SK-N-MC (cell line): ENCODE results near the gene WDR77.

Experiments
- DNase-seq: peaks from one replicate; pipeline ENCODE4 v3.0.0-alpha.2; 2011; ENCODE audit warnings: low read depth, low spot score
- H3K27ac ChIP-seq: fragments of 200-600 bp; sonication (generic); 2 replicates; pipeline ENCODE4 v1.5.1; 2016; ENCODE audit warnings: mixed run types
- H3K36me3 ChIP-seq: fragments of 200-600 bp; sonication (generic); 2 replicates; pipeline ENCODE4 v1.6.1; 2017; ENCODE audit warnings: antibody characterized with exemption, low read length, mixed read lengths; ENCODE audit not compliant: insufficient read depth
- H3K4me3 ChIP-seq: fragments of 200-600 bp; sonication (generic); 2 replicates; pipeline ENCODE4 v1.5.1; 2016
- H3K9ac ChIP-seq: fragments of 200-600 bp; sonication (generic); 2 replicates; pipeline ENCODE4 v1.8.0; 2017; ENCODE audit warnings: mixed run types, mixed read lengths; ENCODE audit not compliant: insufficient read length
- H3K9me3 ChIP-seq: fragments of 200-600 bp; sonication (generic); 2 replicates; pipeline ENCODE4 v1.6.1; 2017; ENCODE audit warnings: low read depth, mild to moderate bottlenecking, antibody characterized with exemption, low read length, moderate library complexity, mixed read lengths
- EZH2 ChIP-seq: fragments of 200-600 bp; sonication (generic); IDR thresholded peaks from one replicate; pipeline ENCODE4 v1.6.1; 2017; ENCODE audit warnings: antibody characterized with exemption
- FOXP2 ChIP-seq: optimal IDR thresholded peaks from 2 replicates; pipeline ENCODE3; 2011; ENCODE audit warnings: mild to moderate bottlenecking, moderate library complexity; ENCODE audit not compliant: insufficient read depth; ENCODE audit errors: extremely low read length, control extremely low read depth
- POLR2AphosphoS5 ChIP-seq: IDR thresholded peaks from 2 replicates; pipeline ENCODE4 v1.6.1; 2012; ENCODE audit warnings: mild to moderate bottlenecking, low read depth, low read length, borderline replicate concordance

Gene WDR77

GRCh38 chr1:111474106-111474505 is 25.1 kb upstream of the WDR77 start:
- TF ChIP-seq EZH2, result no peak
- no peak for TF ChIP-seq FOXP2
- TF ChIP-seq POLR2AphosphoS5, result no peak
- Histone ChIP-seq H3K9me3 (no peaks in the 10 kb centered on the region), H3K4me3 (no peak overlapping the region), H3K27ac (no peak overlapping the region), H3K9ac (no peak overlapping the region), H3K36me3 (peaks cover 8% of the 10 kb centered on the region; the same call in 1 of the 2 replicates)
- no peak for DNase-seq

GRCh38 chr1:111471538-111471937 is 22.5 kb upstream of the WDR77 start:
- Histone ChIP-seq H3K27ac (no peak overlapping the region), H3K9me3 (no peaks in the 10 kb centered on the region), H3K9ac (no peak overlapping the region), H3K36me3 (peaks cover 33% of the 10 kb centered on the region; the same call in 1 of the 2 replicates), H3K4me3 (no peak overlapping the region)
- DNase-seq, result no peak
- TF ChIP-seq POLR2AphosphoS5, result no peak
- no peak for TF ChIP-seq FOXP2
- no peak for TF ChIP-seq EZH2

GRCh38 chr1:111471012-111471411 is 22.0 kb upstream of the WDR77 start:
- no peak overlapping the region for H3K9ac ChIP-seq
- TF ChIP-seq EZH2 (no peak), POLR2AphosphoS5 (no peak), FOXP2 (no peak)
- H3K36me3 ChIP-seq, result peaks cover 34% of the 10 kb centered on the region; the same call in 1 of the 2 replicates
- DNase-seq, result no peak
- H3K4me3 ChIP-seq, result no peak overlapping the region
- no peak overlapping the region for H3K27ac ChIP-seq
- H3K9me3 ChIP-seq, result no peaks in the 10 kb centered on the region

DNA sequence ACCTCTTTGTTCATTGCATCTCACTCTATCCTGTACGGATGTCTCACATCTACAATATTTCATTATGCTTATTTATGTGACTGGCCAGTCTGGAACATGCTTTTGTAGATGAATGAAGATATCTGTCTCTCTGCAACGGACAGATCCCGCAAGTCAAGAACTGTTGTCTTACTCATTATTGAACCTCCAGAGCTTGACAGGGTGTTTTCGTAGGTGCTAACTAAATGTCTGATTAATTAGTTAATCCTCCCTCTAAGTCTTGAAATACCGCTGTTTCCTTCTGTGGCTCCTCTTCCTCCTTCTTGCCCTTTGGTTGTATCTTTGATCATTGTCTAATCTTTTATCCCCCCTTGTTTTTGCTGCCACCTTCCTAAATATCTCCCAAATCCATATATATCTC is 21.5 kb upstream of the WDR77 start:
- DNase-seq, result no peak
- Histone ChIP-seq H3K9me3 (no peaks in the 10 kb centered on the region), H3K4me3 (no peak overlapping the region), H3K36me3 (peaks cover 34% of the 10 kb centered on the region; the same call in 1 of the 2 replicates), H3K27ac (no peak overlapping the region), H3K9ac (no peak overlapping the region)
- TF ChIP-seq POLR2AphosphoS5, result no peak
- TF ChIP-seq FOXP2, result no peak
- no peak for TF ChIP-seq EZH2

DNA sequence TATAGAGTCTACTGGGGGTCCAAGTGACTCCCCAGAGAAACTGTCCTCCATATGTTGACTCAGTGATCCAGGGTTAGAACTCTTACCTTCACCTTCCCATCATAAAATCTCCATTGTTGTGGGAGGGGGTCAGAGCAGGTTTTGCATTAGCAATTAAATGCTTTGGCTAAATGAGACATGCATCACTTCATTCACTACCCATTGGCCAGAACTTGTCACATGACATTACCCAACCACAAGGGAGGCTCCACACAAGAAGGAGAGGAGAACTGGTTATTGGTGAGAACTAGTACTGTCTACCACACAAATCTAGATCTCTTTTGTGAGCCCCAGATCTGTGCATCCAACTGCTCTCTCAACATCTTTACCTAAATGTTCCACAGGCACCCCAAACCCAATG is 20.5 kb upstream of the WDR77 start:
- no peaks in the 10 kb centered on the region for H3K9me3 ChIP-seq
- no peak for TF ChIP-seq FOXP2
- no peak for TF ChIP-seq POLR2AphosphoS5
- no peak for TF ChIP-seq EZH2
- H3K27ac ChIP-seq, result no peak overlapping the region
- H3K36me3 ChIP-seq, result peaks cover 34% of the 10 kb centered on the region; the same call in 1 of the 2 replicates
- DNase-seq, result no peak
- H3K9ac ChIP-seq, result no peak overlapping the region
- no peak overlapping the region for H3K4me3 ChIP-seq

DNA sequence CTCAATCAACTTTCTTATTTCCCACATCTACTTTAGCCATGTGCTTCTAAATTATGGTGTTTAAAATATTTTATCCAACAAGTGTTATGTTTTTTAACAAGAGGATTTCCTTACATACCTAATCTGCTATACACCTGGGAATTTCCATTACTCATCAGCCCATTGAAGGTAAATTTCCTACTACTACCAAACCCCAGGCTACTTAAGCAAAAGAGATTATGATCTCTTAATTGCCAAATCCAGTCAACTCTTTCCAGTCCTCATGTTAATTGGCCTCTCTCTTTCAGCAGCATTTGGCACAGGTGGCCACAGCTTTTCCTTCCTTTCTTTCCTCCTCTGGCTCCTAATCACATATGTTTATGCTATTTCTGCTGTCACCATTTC is 19.7 kb upstream of the WDR77 start:
- DNase-seq, result no peak
- Histone ChIP-seq H3K4me3 (no peak overlapping the region), H3K27ac (no peak overlapping the region), H3K36me3 (peaks cover 38% of the 10 kb centered on the region; the same call in 1 of the 2 replicates), H3K9me3 (no peaks in the 10 kb centered on the region), H3K9ac (no peak overlapping the region)
- TF ChIP-seq POLR2AphosphoS5 (no peak), FOXP2 (no peak), EZH2 (no peak)

DNA sequence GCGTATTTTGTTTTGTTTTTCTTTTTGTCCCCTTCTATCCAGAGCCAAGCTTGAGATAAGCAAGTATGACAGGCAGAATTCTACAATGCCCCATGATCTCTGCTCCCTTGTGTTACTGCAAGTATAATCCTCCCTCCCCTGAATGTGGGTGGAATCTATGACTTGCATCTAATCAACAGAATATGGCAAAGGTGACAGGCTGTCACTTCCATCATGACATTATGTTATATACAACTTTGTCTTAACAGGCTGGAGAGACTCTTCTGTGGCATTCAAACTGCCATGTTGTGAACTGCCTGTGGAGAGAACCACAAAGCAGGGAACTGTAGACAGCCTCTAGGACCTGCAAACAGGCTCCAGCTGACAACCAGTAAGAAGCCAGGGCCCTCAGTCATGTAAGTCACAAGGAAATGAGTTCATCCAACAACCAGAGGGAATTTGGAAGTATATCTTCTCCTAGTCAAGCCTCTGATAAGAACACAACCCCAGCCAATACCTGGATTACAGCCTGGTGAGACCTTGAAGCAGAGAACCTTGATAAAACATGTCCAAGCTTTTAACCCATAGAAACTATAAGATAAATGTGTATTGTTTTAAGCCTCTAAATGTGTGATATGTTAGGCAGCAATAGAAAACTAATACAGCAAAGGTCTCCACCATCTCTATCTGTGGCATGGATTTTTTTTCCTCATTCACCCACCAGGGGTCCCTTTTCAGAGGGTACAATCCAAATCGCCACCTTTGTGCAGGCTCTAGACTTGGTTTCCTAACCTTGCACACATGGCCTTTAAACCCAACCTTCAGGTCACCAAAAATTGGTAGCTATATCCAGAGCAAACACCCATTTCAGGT is 19.0 kb upstream of the WDR77 start:
- TF ChIP-seq POLR2AphosphoS5 (no peak), FOXP2 (no peak), EZH2 (no peak)
- H3K9ac ChIP-seq, result no peak overlapping the region
- H3K4me3 ChIP-seq, result no peak overlapping the region
- no peak for DNase-seq
- no peak overlapping the region for H3K27ac ChIP-seq
- H3K9me3 ChIP-seq, result no peaks in the 10 kb centered on the region
- peaks cover 38% of the 10 kb centered on the region; the same call in 1 of the 2 replicates for H3K36me3 ChIP-seq

DNA sequence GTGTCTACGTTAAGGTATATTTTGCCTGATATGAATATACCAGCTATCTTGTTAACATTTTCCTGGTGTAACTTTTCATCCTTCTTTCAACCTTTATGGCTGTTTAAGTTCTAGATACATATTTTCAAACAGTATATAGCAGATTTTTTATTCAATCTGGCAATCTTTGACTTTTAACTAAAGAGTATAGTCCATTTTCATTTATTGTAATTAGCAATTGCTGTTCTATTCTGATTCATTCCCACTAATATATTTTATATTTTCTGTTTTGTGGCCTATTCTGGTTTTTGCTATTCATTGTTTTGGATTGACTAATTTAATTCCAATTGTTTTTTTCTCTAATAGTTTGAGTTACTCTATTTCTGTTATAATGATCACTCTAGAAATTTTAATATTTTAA is 17.4 kb upstream of the WDR77 start:
- Histone ChIP-seq H3K9ac (no peak overlapping the region), H3K9me3 (no peaks in the 10 kb centered on the region), H3K27ac (no peak overlapping the region), H3K4me3 (no peak overlapping the region), H3K36me3 (peaks cover 52% of the 10 kb centered on the region)
- DNase-seq, result no peak
- TF ChIP-seq POLR2AphosphoS5 (no peak), EZH2 (no peak), FOXP2 (no peak)

DNA sequence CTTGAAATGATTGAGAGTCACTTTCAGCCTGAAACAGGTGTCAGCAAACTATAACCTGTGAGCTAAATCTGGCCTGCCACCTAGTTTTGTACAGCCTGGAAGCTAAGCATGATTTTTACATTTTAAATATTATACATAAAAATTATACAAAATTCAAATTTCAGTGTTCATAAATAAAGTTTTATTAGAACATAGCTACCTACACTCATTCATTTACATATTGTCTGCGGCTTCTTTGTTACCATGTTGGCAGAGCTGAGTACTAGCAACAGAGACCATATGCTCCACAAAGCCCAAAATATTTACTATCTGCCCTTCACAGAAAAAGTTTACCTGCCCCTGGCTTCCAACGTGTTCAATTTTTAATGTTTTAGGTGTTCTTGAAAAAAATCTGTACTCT is 16.7 kb upstream of the WDR77 start:
- Histone ChIP-seq H3K4me3 (no peak overlapping the region), H3K36me3 (peaks cover 60% of the 10 kb centered on the region), H3K9ac (no peak overlapping the region), H3K27ac (no peak overlapping the region), H3K9me3 (no peaks in the 10 kb centered on the region)
- no peak for TF ChIP-seq POLR2AphosphoS5
- TF ChIP-seq EZH2, result no peak
- TF ChIP-seq FOXP2, result no peak
- DNase-seq, result no peak
